GM21576 (cell line): ENCODE measurements around the gene TRIM49.
"Not testable (repeated sequence)": the region's sequence is repeated elsewhere in the genome, so short reads cannot be mapped to it uniquely, and the experiment has no call there.

Experiments
- ATAC-seq: cut with Tn5 transposase; IDR thresholded peaks from one replicate; pipeline ENCODE4 v1.9.1; 2021; ENCODE audit warnings: mild to moderate bottlenecking, moderate library complexity; ENCODE audit not compliant: unreplicated experiment

TRIM49 gene

GRCh38 chr11:89808475-89808874 lies at the start of gene TRIM49:
TRIM49 (minus strand) TSS chr11:89808575; CDS start chr11:89804469, 4,106 bp downstream.
- ATAC-seq = not testable (repeated sequence)

- ATAC-seq = not testable (repeated sequence)
Measured at GRCh38 chr11:89826694-89827093, 18.3 kb upstream of the TRIM49 start.

- ATAC-seq = not testable (repeated sequence)
Measured at GRCh38 chr11:89820008-89820407, 11.6 kb upstream of the TRIM49 start.

GRCh38 chr11:89813535-89813934 lies 5.2 kb upstream of the TRIM49 start:
- not testable (repeated sequence) for ATAC-seq

- ATAC-seq = not testable (repeated sequence)
Measured at GRCh38 chr11:89787506-89788063, 20.8 kb downstream of the TRIM49 start.

- not testable (repeated sequence) for ATAC-seq
Measured at GRCh38 chr11:89785726-89786125, 22.6 kb downstream of the TRIM49 start.

- not testable (repeated sequence) for ATAC-seq
Measured at GRCh38 chr11:89750822-89751221, 57.6 kb downstream of the TRIM49 start.
